ENCODE measurements around the gene TBX19. TPM values are rescaled to one million over a fixed set of nuclear protein-coding genes. Genes with fewer than 3 reads are reported as not detected.

The TBX19 gene
- total RNA-seq, 1 experiment from 2014 or later: 2.0 TPM

DNA sequence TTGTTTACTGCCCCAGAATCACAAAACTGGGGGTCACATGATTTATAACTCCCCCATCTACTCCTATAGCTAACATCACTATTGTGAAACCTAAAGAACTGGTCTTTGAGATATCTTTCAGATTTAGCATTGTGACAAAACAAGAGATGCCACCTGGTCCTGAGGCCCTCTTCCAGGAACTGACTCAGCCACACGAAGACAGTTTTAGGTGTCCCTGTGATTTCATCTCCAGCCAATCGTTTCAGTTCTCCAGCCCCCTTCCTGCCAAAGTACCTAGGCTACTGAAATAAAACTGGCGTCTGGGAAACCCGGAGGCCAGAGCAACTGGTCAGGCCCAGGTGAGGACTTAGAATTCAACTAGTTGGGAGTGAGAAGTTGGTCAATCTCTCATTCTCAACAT is 36.6 kb downstream of the TBX19 start:
- intact Hi-C loops (cut with micrococcal nuclease; ENCODE audit: unreplicated experiment): no loop called here
- no peak for DNase-seq

DNA sequence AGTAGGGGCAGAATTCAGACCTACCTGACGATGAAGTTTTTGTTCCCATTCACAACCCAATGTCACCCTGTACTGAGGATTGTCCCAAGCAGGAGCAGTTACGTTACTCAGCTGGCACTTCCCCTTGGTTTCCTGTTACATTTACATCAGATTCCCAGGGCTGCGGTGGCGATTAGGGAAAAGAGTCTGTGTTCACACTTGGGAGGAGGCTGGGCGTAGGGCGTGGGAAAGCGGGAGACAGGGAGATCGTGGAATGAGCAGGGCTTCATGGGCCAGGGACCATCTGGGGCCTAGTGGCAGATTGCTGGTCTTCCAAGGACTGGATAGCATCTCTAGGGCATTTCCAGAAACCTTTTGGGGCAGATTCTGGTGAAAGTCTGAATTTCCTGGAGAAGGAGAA is 39.0 kb downstream of the TBX19 start:
- H3K9me2 ChIP-seq (ENCODE audit: insufficient read depth): no peaks in the 10 kb centered on the region; the same call in 1 of the 2 replicates
- intact Hi-C loops (cut with micrococcal nuclease; ENCODE audit: unreplicated experiment): loop anchor here (5.0 kb wide), 2 partner anchors 182 to 237 kb away; partner anchors contain the start of gene GPR161
- H3K27me3 ChIP-seq (ENCODE audit: insufficient read depth, low read depth): no peaks in the 10 kb centered on the region
- H3K36me3 ChIP-seq (ENCODE audit: low read depth): no peaks in the 10 kb centered on the region
- 0 out of 2 replicates have a peak, but pooled peaks cover 5% of the 10 kb centered on the region for H3K9me3 ChIP-seq (ENCODE audit: insufficient read depth, low read depth)
- H3K27ac ChIP-seq: no peak overlapping the region
- peaks cover 17% of the 10 kb centered on the region; the same call in 1 of the 2 replicates for H3F3A ChIP-seq (ENCODE audit: insufficient read depth, low read depth)
- H3K4me1 ChIP-seq (replicated peaks; ENCODE audit: insufficient read depth): peaks cover 13% of the 10 kb centered on the region
- H3K4me2 ChIP-seq: no peak overlapping the region
- H4K20me1 ChIP-seq (ENCODE audit: insufficient read depth): no peaks in the 10 kb centered on the region
- CTCF ChIA-PET: no interaction called here
- no peaks in the 10 kb centered on the region for H3K79me2 ChIP-seq (ENCODE audit: low read depth)
- POLR2A ChIA-PET (ENCODE audit: unreplicated experiment): no interaction called here
- no peak overlapping the region for H3K4me3 ChIP-seq
- BruUV-seq (replicated peaks): no TSS peak
- TF ChIP-seq, protein P1, sequence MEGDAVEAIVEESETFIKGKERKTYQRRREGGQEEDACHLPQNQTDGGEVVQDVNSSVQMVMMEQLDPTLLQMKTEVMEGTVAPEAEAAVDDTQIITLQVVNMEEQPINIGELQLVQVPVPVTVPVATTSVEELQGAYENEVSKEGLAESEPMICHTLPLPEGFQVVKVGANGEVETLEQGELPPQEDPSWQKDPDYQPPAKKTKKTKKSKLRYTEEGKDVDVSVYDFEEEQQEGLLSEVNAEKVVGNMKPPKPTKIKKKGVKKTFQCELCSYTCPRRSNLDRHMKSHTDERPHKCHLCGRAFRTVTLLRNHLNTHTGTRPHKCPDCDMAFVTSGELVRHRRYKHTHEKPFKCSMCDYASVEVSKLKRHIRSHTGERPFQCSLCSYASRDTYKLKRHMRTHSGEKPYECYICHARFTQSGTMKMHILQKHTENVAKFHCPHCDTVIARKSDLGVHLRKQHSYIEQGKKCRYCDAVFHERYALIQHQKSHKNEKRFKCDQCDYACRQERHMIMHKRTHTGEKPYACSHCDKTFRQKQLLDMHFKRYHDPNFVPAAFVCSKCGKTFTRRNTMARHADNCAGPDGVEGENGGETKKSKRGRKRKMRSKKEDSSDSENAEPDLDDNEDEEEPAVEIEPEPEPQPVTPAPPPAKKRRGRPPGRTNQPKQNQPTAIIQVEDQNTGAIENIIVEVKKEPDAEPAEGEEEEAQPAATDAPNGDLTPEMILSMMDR (conservative IDR thresholded peaks at IDR 0.05): no peak
- TF ChIP-seq EZH2 (IDR thresholded peaks at IDR 0.05; ENCODE audit: low read depth): no peak
- DNase-seq: no peak
- no peak overlapping the region for H2AFZ ChIP-seq

More for the DNA sequence above, 36.6 kb downstream of the TBX19 start:
- Histone ChIP-seq H4K20me1 (ENCODE audit: insufficient read depth) (no peaks in the 10 kb centered on the region), H3K9me3 (ENCODE audit: insufficient read depth, low read depth) (0 out of 2 replicates have a peak, but pooled peaks cover 5% of the 10 kb centered on the region), H3K9me2 (ENCODE audit: insufficient read depth) (no peaks in the 10 kb centered on the region; the same call in 1 of the 2 replicates), H3K27me3 (ENCODE audit: insufficient read depth, low read depth) (no peaks in the 10 kb centered on the region), H3K4me3 (no peak overlapping the region), H3K4me1 (replicated peaks; ENCODE audit: insufficient read depth) (peaks cover 13% of the 10 kb centered on the region), H3K36me3 (ENCODE audit: low read depth) (no peaks in the 10 kb centered on the region), H3K79me2 (ENCODE audit: low read depth) (no peaks in the 10 kb centered on the region), H2AFZ (no peak overlapping the region), H3K27ac (no peak overlapping the region), H3F3A (ENCODE audit: insufficient read depth, low read depth) (peaks cover 17% of the 10 kb centered on the region; the same call in 1 of the 2 replicates), H3K4me2 (no peak overlapping the region)
- ChIA-PET POLR2A (ENCODE audit: unreplicated experiment) (no interaction called here), CTCF (no interaction called here)
- no TSS peak for BruUV-seq (replicated peaks)
- TF ChIP-seq, protein P1 (conservative IDR thresholded peaks at IDR 0.05): no peak
- no peak for TF ChIP-seq EZH2 (IDR thresholded peaks at IDR 0.05; ENCODE audit: low read depth)

DNA sequence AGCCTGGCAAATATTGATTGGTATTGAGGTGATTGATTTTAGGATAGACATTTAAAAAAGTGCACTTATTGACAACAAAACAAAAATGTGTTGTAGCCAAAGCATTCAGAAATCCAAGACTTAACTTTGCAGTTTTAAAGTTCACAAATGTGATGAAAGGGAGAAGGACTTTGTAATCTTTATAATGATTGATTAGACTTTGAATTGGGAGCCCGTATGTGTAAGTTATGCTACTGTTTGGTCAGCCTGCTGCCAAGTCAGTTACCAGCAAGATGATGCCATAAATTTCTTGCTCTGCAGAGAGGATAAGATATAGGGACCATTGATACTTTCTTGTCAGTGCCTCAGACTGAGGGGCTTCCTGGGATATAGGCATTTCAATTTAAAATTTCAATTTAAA is 39.5 kb downstream of the TBX19 start:
- no peaks in the 10 kb centered on the region for H3K36me3 ChIP-seq (ENCODE audit: low read depth)
- no peaks in the 10 kb centered on the region; the same call in 1 of the 2 replicates for H3K9me2 ChIP-seq (ENCODE audit: insufficient read depth)
- TF ChIP-seq EZH2 (IDR thresholded peaks at IDR 0.05; ENCODE audit: low read depth): no peak
- TF ChIP-seq, protein P1 (conservative IDR thresholded peaks at IDR 0.05): no peak
- H3K27ac ChIP-seq: no peak overlapping the region
- H3K27me3 ChIP-seq (ENCODE audit: insufficient read depth, low read depth): no peaks in the 10 kb centered on the region
- peaks cover 17% of the 10 kb centered on the region; the same call in 1 of the 2 replicates for H3F3A ChIP-seq (ENCODE audit: insufficient read depth, low read depth)
- intact Hi-C loops (cut with micrococcal nuclease; ENCODE audit: unreplicated experiment): loop anchor here (5.0 kb wide), 2 partner anchors 183 to 238 kb away; partner anchors contain the start of gene GPR161
- H3K4me3 ChIP-seq: no peak overlapping the region
- H3K4me2 ChIP-seq: no peak overlapping the region
- H3K79me2 ChIP-seq (ENCODE audit: low read depth): no peaks in the 10 kb centered on the region
- no peak overlapping the region for H2AFZ ChIP-seq
- 0 out of 2 replicates have a peak, but pooled peaks cover 5% of the 10 kb centered on the region for H3K9me3 ChIP-seq (ENCODE audit: insufficient read depth, low read depth)
- BruUV-seq (replicated peaks): no TSS peak
- no peak for DNase-seq
- no peaks in the 10 kb centered on the region for H4K20me1 ChIP-seq (ENCODE audit: insufficient read depth)
- peaks cover 13% of the 10 kb centered on the region for H3K4me1 ChIP-seq (replicated peaks; ENCODE audit: insufficient read depth)
- ChIA-PET POLR2A (ENCODE audit: unreplicated experiment) (no interaction called here), CTCF (no interaction called here)
